GM19324 (cell line): ENCODE results near the gene PCDHGC3.

Source experiments
- ATAC-seq: cut with Tn5 transposase; IDR thresholded peaks from one replicate; pipeline ENCODE4 v1.9.1; 2021; ENCODE audit warnings: mild to moderate bottlenecking, moderate library complexity; ENCODE audit not compliant: unreplicated experiment, low FRiP score

PCDHGC3 gene

GRCh38 chr5:141506381-141507155, 30.8 kb downstream of the PCDHGC3 start:
- ATAC-seq: no peak

- ATAC-seq: peak; percentile 40
Observed at GRCh38 chr5:141507387-141508091, 31.8 kb downstream of the PCDHGC3 start.

GRCh38 chr5:141508440-141508797, 32.7 kb downstream of the PCDHGC3 start:
- ATAC-seq: no peak

GRCh38 chr5:141508798-141509611, 33.2 kb downstream of the PCDHGC3 start:
- no peak for ATAC-seq

- ATAC-seq: no peak
Observed at GRCh38 chr5:141510160-141510559, 34.4 kb downstream of the PCDHGC3 start.

- peak; percentile 43 for ATAC-seq
Observed at GRCh38 chr5:141510850-141511601, 35.3 kb downstream of the PCDHGC3 start.

- no peak for ATAC-seq
Observed at GRCh38 chr5:141511771-141512325, 36.1 kb downstream of the PCDHGC3 start.

- no peak for ATAC-seq
Observed at GRCh38 chr5:141512390-141512910, 36.7 kb downstream of the PCDHGC3 start.

GRCh38 chr5:141512911-141513626, 37.3 kb downstream of the PCDHGC3 start:
- ATAC-seq: no peak

- peak; percentile 43 for ATAC-seq
Observed at GRCh38 chr5:141513627-141514329, 38.0 kb downstream of the PCDHGC3 start.

GRCh38 chr5:141514330-141515133, 38.8 kb downstream of the PCDHGC3 start:
- no peak for ATAC-seq

GRCh38 chr5:141515141-141515540, 39.4 kb downstream of the PCDHGC3 start:
- no peak for ATAC-seq

GRCh38 chr5:141515946-141516671, 40.3 kb downstream of the PCDHGC3 start:
- ATAC-seq: no peak

- ATAC-seq: no peak
Observed at GRCh38 chr5:141516672-141517025, 40.9 kb downstream of the PCDHGC3 start.

GRCh38 chr5:141517312-141517711, 41.5 kb downstream of the PCDHGC3 start:
- no peak for ATAC-seq

- no peak for ATAC-seq
Observed at GRCh38 chr5:141517880-141518617, 42.3 kb downstream of the PCDHGC3 start.

GRCh38 chr5:141518618-141519015, 42.9 kb downstream of the PCDHGC3 start:
- ATAC-seq: no peak
